Left lung (tissue), 10 donors: ENCODE data around the gene OBSCN. TPM values are rescaled to one million over a fixed set of nuclear protein-coding genes. Genes with fewer than 3 reads are reported as not detected.

Experiments used
- ATAC-seq: fragments of 200-7000 bp; cut with Tn5 transposase; one replicate; pipeline ENCODE4 v1.9.1; 2020; ENCODE audit warnings: moderate library complexity
- DNase-seq, 4 donors: peaks; one replicate each; pipeline ENCODE4 v3.0.0-alpha.2; 2013 to 2020
- H3K27ac ChIP-seq, 2 donors: fragments of 200-600 bp; sonication (generic) in 1 of 2; one replicate each; pipeline versions ENCODE4 v1.5.0 to v1.8.0; 2020 to 2021
- H3K27me3 ChIP-seq, 2 donors: fragments of 200-600 bp; sonication (generic) in 1 of 2; one replicate each; pipeline versions ENCODE4 v1.5.0 to v1.8.0; 2020 to 2021
- H3K36me3 ChIP-seq, 2 donors: fragments of 200-600 bp; sonication (generic) in 1 of 2; one replicate each; pipeline versions ENCODE4 v1.5.0 to v1.8.0; 2020 to 2021
- H3K4me1 ChIP-seq, 2 donors: fragments of 200-600 bp; one replicate each; pipeline ENCODE4 v1.8.0; 2021
- H3K4me3 ChIP-seq, 2 donors: fragments of 200-600 bp; sonication (generic) in 1 of 2; one replicate each; pipeline versions ENCODE4 v1.5.0 to v1.8.0; 2020 to 2021; ENCODE audit warnings: mild to moderate bottlenecking in 1 of 2
- H3K9me3 ChIP-seq, 2 donors: fragments of 200-600 bp; sonication (generic) in 1 of 2; one replicate each; pipeline versions ENCODE4 v1.5.0 to v1.8.0; 2020 to 2021
- CTCF ChIP-seq, 2 donors: fragments of 200-600 bp; sonication (generic) in 1 of 2; IDR thresholded peaks; one replicate each; pipeline versions ENCODE4 v1.5.0 to v1.8.0; 2021; ENCODE audit warnings: antibody characterized with exemption in 2 of 2
- intact Hi-C, 2 donors: fragments of 100-400 bp; cut with DNase I; formaldehyde crosslinking; loops; one replicate each; pipeline versions ENCODE4 v1.11.2 to v1.14.2; 2022
- polyA plus RNA-seq, 6 donors: library from polyadenylated mRNA; unstranded; fragments of 120-200 nt; gene quantifications; one replicate each; pipeline ENCODE4 v1.2.1, GENCODE V29; 2013; ENCODE audit not compliant: insufficient read length in 6 of 6
- total RNA-seq, 2 donors: library from RNA; stranded (reverse); fragmentation: NEBNext Ultra II Directional; extraction: Animal tissue kit (Norgen Biotek cat#: 25700); gene quantifications; one replicate each; pipeline ENCODE4 v1.2.1, GENCODE V29; 2021
- donor health status: DM: no; HTN: yes; CAD: no.
- donor health status: DM: no; HTN: no; CAD: no.

The OBSCN gene
- total and polyA plus RNA-seq, 8 donors: 20.3 to 69.5 (median 47.5) TPM

GRCh38 chr1:228297822-228298221, 90.0 kb downstream of the OBSCN start:
- H3K36me3 ChIP-seq: peaks cover 0 to 21% of the 10 kb centered on the region in 2 donors
- H3K4me3 ChIP-seq: no peak overlapping the region
- no peak overlapping the region for H3K27ac ChIP-seq
- TF ChIP-seq CTCF (IDR thresholded peaks at IDR 0.05): no peak
- intact Hi-C loops: no loop called here
- no peaks in the 10 kb centered on the region for H3K27me3 ChIP-seq
- ATAC-seq: no peak
- DNase-seq: no peak
- no peaks in the 10 kb centered on the region for H3K4me1 ChIP-seq
- peaks cover 0 to 36% of the 10 kb centered on the region in 2 donors for H3K9me3 ChIP-seq

DNA sequence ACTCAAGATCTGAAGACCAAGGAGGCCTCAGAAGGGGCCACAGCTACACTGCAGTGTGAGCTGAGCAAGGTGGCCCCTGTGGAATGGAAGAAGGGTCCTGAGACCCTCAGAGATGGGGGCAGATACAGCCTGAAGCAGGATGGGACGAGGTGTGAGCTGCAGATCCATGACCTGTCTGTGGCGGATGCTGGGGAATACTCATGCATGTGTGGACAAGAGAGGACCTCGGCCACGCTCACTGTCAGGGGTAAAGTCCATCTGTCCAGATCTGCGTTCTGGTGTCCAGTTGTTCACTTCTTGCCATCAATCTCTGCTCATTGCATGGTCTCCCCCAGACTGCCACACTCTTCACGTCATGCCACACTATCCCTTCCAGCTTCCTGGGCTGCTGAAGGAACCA, 90.6 kb downstream of the OBSCN start:
- intact Hi-C loops: no loop called here
- ATAC-seq: no peak
- TF ChIP-seq CTCF (IDR thresholded peaks at IDR 0.05): no peak
- Histone ChIP-seq H3K27me3 (no peaks in the 10 kb centered on the region), H3K27ac (no peak overlapping the region), H3K4me3 (no peak overlapping the region), H3K4me1 (no peaks in the 10 kb centered on the region), H3K36me3 (peaks cover 0 to 24% of the 10 kb centered on the region in 2 donors), H3K9me3 (peaks cover 0 to 43% of the 10 kb centered on the region in 2 donors)
- DNase-seq: no peak

DNA sequence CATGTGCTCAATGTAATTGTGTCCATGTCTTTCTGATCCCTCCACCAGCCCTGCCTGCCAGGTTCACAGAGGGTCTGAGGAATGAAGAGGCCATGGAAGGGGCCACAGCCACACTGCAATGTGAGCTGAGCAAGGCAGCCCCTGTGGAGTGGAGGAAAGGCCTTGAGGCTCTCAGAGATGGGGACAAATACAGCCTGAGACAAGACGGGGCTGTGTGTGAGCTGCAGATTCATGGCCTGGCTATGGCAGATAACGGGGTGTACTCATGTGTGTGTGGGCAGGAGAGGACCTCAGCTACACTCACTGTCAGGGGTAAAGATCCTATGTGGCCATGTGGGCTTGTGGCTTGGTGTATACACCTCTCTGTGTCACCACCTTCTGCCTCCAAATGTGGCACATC, 91.4 kb downstream of the OBSCN start:
- no peaks in the 10 kb centered on the region for H3K27me3 ChIP-seq
- no peaks in the 10 kb centered on the region for H3K4me1 ChIP-seq
- ATAC-seq (no peak), DNase-seq (no peak)
- intact Hi-C loops: no loop called here
- no peak for TF ChIP-seq CTCF (IDR thresholded peaks at IDR 0.05)
- peaks cover 0 to 45% of the 10 kb centered on the region in 2 donors for H3K9me3 ChIP-seq
- H3K4me3 ChIP-seq: no peak overlapping the region
- H3K36me3 ChIP-seq: peaks cover 0 to 25% of the 10 kb centered on the region in 2 donors
- no peak overlapping the region for H3K27ac ChIP-seq

DNA sequence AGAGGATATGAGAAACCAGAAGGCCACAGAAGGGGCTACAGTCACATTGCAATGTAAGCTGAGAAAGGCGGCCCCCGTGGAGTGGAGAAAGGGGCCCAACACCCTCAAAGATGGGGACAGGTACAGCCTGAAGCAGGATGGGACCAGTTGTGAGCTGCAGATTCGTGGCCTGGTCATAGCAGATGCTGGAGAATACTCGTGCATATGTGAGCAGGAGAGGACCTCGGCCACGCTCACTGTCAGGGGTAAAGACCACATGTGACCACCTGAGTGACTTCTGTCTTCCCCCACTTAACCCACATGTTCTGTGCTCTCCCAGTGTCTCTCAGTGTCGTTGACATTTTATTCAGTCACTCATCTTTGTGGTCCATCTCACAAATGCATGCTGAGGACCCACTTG, 92.1 kb downstream of the OBSCN start:
- H3K27ac ChIP-seq: no peak overlapping the region
- no peaks in the 10 kb centered on the region for H3K4me1 ChIP-seq
- intact Hi-C loops: no loop called here
- H3K9me3 ChIP-seq: peaks cover 0 to 45% of the 10 kb centered on the region in 2 donors
- H3K4me3 ChIP-seq: no peak overlapping the region
- peaks cover 0 to 20% of the 10 kb centered on the region in 2 donors for H3K36me3 ChIP-seq
- ATAC-seq (no peak), DNase-seq (no peak)
- no peak for TF ChIP-seq CTCF (IDR thresholded peaks at IDR 0.05)
- H3K27me3 ChIP-seq: no peaks in the 10 kb centered on the region

- Histone ChIP-seq H3K27me3 (no peaks in the 10 kb centered on the region), H3K9me3 (peaks cover 0 to 42% of the 10 kb centered on the region in 2 donors), H3K27ac (no peak overlapping the region), H3K36me3 (peaks cover 0 to 18% of the 10 kb centered on the region in 2 donors), H3K4me3 (no peak overlapping the region), H3K4me1 (no peaks in the 10 kb centered on the region)
- DNase-seq: no peak
- intact Hi-C loops: no loop called here
- TF ChIP-seq CTCF (IDR thresholded peaks at IDR 0.05): no peak
- ATAC-seq: no peak
Measured at GRCh38 chr1:228302086-228302485, 94.2 kb downstream of the OBSCN start.
